ENCODE results near the gene UNC13A.

Gene UNC13A

DNA sequence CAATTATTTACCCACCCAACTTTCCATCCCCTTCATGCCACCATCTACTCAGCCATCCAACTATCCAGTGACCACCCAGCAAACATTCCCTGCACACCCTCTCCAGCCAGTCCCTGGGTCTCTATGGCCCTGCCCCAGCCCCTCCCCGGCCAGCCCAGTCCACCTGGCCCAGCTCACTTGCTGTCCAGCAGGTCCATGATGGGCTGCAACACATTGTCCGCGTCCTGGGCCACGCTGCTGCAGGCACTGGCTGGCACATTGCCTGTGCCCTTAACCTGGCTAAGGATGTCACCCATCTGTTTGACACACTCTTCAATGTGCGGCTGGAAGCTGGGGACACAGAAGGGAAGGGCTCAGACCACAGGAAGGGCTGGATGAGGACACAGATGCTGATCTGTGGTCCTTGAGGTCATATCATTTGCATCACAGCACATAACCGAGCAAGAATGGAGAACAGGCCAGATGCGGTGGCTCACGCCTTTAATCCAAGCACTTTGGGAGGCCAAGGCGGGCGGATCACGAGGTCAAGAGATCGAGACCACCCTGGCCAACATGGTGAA lies 61.6 kb downstream of the UNC13A start:
- no peak for DNase-seq (ENCODE audit: low read depth in 2 of 2)

DNA sequence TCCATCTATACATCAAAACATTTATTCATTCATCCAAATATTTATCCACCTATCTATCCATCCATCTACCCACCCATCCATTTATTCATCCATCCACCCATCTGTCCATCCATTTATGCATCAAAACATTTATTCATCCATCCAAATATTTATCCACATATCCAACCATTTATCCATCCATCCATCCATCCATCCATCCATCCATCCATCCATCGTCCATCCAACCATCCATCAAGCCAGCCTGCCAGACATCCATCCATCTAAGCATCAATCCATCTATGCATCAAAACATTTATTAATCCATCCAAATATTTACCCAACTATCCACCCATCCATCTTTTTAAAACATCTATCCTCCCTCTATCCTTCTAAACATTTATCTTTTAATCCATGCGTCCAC lies 62.2 kb downstream of the UNC13A start:
- DNase-seq (ENCODE audit: low read depth in 2 of 2): no peak

DNA sequence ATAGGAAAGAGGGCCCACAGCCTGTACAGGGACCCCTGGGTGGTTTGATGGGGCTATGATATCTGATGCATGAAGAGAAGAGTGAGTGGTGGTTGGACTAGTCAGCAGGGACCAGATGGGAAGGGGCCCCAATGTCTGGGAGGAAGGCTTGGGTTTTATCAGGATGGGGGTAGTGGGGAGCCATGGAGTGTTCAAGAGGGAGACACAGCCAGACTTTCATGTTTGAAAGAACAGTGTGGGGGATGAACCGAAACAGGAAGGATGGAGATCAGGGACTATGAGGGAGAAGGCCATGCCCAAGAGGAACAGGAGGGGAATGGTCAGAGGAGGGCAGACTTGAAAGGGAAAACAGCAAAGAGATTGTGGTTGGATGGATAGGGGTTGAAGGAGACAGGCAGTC lies 63.1 kb downstream of the UNC13A start:
- DNase-seq (ENCODE audit: low read depth in 2 of 2): no peak

DNA sequence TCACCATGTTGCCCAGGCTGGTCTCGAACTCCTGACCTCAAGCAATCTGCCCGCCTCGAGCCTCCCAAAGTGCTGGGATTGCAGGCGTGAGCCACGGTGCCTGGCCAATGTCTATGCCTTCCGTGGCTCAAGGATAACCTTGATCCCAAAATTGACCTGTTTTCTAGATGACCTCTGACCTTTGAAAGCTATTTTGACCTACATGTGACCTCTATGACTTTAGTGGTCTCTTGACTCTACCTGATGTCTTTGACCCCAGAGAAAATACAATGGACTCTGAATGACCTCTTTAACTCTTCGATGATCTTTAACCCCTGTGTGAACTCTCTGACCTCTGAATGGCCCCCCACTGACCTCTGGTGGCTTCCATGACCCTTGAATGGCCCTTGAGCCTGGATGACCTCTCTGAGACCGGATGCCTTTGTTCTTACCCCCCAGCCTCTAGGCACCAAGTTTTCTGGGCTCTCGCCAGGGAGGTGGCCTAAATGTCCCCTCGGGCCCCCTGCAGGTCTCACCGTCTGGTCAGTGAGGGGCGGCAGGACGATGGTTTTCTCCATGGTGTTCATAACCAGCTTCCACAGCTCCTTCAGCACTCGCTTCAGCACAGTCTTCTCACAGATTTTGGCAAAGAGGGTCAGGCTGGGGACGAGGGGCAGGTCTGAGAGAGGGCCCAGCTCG lies 63.7 kb downstream of the UNC13A start:
- DNase-seq (ENCODE audit: low read depth in 2 of 2): no peak

DNA sequence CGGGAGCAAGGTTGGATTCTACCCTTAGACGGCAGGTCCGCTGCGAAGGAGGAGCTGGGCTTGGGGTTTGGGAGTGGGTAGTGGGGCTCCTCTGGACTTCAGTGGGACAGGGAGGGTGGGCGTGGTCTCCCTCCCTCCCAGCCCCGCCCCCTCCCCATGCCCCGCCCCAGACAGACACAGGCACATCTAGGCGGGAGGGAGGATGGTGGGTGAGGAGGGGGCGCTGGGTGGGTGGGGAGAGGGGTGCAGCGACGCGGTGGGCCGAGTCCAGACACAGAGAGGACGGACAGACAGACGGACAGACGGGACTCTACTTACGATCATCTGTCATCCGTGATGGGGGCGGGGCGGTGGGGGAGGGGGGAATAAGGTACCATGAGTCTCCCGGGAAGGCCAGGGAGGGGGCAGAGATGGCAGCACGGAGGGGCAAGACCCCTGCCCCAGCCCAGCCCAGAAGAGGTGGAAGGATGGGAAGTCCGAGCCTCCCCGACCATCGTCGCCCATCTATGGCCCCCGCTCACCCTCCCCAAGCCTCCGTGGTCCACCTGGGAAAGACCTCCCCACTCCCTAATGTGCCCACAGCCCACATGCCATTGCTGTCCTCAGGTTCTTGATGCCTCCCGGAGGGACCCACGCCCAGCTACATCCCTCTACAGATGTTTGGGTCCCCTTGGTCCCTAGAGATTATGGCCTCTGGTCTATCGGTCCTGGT lies 64.8 kb downstream of the UNC13A start:
- no peak for DNase-seq (ENCODE audit: low read depth in 2 of 2)

DNA sequence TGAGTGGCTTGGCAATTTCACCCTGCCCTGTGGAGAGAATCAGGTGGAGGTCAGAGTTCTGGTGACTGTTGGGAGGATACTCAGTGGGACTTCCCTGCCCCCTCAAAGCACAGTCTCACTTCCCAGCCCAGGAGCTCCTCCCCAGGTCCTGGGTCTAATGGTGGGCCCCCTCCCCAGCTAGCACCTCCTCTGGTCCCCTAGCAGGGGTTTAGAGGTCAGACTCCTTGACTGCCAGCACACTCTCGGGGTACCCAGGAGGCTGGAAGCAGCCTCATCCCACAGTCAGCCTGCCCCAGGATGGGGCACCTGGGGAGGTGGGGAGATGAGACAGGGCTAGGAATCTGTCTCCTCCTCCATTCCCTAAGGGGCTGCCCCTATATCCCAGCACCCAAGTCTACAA lies 67.5 kb downstream of the UNC13A start:
- DNase-seq (ENCODE audit: low read depth in 2 of 2): no peak

DNA sequence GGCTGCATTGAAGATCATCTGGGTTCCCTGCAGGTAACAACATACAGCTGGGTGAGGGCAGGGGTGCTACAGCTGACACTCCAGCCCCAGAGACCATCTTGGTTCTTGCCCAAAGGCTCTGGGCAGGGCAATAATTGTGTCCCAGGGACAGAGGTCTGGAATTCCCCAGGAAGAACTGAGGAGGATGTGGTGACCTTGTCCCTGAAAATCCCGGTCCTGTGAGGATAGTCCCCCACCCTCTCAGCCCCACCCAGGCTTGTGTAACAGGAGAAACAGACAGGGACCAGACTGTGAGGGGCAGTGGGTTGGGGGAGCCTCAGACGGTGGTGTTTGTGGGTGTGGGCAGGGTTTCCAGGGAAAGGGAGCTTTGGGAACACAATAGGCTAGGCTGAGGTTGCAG lies 69.2 kb downstream of the UNC13A start:
- no peak for DNase-seq (ENCODE audit: low read depth in 2 of 2)

DNA sequence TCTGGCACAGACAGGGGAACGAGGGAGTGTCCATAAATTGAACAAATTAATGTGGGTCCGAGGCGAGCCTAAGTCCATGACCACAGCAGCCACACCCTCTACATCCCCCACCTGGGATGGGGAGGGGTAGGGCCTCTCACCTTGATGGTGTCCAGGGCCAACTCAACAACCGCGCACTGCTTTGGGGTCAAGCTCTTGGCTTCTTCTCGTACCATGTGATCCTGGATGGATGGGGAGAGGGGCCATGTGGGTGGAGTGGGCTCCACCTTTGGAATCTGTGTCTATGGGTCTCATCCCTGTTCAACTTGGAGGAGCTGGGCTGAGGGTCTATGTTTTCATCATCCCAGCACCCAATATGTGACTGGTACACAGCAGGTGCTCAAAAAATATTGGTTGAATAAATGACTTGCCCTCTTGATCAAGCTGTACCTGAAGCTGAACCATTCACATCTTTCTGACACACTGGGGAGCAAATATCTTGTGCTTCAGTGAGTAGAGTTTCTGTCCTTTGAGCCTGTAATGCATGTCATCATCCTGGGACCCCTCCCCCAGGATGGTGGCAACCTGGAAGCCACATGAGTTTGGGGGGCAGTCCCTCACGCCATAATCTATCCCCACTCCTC lies 69.8 kb downstream of the UNC13A start:
- no peak for DNase-seq (ENCODE audit: low read depth in 2 of 2)

DNA sequence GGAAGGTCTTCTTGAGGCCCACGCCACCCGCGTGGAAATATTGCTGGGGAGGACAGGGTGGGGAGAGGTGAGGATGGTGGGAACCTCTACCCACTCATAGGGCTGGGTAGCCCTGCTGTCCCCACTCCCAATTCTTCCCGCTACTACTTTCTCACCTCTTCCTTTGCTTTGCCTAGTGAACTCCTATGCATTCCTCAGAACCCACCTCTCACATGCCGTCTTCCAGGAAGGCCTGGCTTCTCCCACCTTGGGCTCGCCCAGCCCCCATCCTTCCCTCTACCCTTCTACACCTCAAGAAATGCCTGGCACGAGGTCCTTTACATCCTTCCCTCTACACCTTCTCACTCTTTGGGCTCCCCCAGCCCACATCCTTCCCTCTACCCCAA lies 70.4 kb downstream of the UNC13A start:
- DNase-seq (ENCODE audit: low read depth in 2 of 2): no peak

DNA sequence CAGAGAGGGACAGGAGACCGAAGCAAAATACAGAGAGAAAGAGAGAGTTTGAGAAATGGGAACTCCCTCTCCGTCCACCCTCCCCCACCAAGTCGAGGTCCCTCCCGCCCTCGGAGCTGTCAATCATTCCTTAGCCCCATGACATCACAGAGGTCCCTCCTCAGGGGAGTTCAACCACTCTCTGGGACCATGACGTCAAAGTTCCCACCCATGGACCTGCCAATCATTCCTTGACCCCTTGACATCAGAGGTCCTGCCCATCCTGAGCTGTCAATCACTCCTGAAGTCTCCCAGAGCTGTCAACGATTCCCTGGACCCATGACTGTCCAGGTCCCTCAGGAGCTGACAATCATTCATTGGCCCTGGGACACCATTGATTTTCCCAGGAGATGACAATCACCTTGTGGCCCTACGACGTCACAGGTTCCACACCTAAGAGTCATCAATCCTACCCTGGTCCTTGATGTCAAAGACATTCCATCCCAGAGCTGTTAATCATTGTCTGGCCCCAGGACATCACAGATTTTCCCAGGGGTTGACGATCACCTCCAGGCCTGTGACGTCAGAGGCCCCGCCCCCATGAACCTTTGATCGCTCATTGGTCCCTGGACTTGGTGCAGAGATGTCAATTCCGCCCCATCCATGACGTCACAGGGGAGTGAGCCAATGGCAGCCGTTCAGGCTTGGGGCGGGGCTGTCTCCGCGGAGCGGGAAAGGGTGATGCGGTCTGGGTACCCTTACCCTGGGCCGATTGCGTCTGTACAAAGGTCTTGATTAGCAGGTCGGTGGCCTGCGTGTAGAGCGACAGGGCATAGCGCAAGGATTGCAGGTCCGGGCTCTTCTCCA lies 71.0 kb downstream of the UNC13A start:
- no peak for DNase-seq (ENCODE audit: low read depth in 2 of 2)

DNA sequence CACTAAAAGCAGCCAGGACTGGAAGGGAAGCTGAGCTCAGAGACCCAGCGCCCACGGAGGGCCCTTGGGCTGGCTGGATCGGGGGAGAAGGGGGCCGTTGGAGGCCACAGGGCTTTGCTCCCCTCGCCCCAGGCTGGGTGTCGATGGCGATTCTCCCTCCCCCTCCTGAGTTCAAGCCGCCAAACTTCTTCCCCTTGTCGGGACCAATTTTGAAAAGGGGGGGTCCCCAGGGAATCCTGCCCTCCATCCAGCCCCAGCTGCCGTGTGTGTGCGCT lies 71.5 kb downstream of the UNC13A start:
- no peak for DNase-seq (ENCODE audit: low read depth in 2 of 2)

DNA sequence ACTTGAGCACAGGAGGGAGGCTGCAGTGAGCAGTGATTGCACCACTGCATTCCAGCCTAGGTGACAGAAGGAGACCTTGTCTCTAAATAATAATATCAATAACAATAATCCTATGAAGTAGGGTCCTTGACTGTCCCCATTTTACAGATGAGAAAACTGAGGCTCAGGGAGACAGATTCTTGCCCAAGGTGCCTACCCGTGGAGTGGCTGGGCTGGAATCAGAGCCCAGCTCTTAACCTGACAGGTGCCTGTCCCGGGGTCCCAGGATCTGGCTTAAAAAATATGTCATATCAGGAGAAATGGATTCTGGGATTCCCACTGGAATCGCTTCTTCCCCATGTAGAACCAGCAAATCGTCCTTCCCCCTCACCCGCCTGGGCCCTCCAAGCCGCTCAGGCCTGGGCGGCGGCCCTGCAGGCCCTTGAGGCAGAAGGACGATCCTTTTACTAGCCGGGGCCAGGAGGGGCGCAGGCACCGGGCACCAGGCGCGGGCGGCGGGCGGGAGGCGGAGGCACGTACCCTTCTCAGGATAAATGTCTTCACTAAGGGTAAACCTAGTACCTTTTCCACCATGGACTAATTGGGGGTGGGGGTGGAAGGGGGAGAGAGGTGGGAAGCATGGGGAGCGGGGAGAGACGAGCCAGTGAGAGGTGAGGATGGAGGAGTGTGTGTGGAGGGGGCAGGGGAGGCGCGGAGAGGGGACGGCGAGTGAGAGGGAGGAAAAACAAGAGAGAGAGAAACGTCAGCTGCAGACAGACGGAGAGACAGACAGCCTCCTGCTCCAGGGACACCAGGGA lies 72.1 kb downstream of the UNC13A start:
- no peak for DNase-seq (ENCODE audit: low read depth in 2 of 2)

DNA sequence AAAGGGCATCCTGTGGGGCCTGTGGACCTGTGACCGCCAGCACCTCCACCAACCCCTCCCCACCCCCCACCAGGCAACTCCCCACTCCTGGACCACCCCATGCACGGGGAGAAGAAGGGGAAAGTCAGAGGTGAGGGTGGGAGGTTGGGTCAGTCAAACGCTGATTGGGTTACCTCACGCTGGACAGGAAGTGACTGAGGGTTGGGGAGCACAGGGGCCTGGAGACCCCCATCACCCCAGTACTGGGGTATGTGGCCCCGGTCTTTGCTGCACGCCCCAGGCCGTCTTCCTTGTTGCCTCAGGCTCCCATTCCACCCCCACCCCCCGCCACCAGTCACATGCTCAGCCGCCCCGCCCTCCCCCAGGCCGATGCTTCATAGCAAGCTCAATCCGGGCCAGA lies 73.7 kb downstream of the UNC13A start:
- DNase-seq (ENCODE audit: low read depth in 2 of 2): no peak

DNA sequence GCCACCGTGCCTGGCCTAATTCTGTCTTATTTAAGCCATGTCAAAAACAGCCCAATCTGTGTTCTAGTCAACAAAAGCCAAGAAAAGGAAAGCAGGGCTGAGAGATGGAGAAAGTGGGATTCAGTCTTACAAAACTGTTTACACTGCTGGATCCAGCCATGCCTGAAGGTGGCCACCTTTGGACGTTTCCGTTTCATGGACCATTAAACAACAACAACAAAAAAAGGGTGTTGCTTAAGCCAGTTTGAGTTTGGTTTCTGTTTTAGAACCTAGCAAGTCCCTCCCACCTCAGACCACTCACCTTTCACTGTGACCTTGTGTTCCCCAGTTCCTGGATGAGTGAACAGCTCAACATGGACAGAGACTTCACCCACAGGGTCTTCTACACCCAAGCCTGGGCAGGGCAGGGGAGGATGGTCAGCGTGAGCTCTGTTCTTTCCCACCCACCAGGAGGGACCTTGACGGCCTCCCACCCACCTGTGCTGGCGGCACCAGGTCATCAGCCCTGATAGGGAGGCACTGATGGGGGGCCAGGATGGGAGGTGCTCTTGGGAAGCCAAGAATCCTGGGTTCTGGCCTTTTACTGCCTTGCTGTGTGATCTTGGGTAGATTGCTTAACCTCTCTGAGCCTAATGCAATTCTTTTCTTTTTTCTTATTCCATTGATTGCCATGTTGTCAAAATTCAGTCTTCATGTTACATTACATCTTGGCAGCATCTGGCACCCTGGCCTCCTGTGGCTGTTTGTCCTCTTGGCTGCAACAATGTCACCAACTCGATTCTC lies 76.5 kb downstream of the UNC13A start:
- DNase-seq (ENCODE audit: low read depth in 2 of 2): no peak

DNA sequence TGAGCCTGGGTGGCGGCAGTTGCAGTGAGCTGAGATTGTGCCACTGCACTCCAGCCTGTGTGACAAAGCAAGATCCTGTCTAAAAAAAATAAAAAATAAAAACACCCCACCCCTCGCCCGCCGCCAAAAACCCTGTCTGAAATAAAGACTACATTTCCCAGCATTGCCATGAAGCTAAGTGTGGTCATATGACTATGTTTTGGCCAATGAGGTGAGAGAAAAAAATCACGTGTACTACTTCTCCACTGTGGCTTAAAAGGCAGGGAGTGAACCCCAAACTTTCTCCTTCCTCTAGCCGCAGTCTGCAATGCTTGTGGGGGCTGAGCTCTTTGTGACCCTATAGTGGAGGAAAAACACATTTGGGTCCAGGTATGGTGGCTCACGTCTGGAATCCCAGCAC lies 77.8 kb downstream of the UNC13A start:
- DNase-seq (ENCODE audit: low read depth in 2 of 2): no peak

DNA sequence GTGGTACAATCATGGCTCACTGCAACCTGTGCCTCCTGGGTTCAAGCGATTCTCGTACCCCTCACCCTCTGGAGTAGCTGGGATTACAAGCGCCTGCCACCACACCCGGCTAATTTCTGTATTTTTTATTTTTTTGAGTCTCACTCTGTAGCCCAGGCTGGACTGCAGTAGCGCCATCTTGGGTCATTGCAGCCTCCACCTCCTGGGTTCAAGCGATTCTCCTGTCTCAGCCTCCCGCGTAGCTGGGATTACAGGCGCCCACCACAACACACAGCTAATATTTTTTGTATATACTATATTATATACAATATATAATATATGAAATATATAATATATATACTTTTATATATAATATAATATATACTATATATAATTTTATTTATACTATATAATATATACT lies 80.2 kb downstream of the UNC13A start:
- no peak for DNase-seq (ENCODE audit: low read depth in 2 of 2)

DNA sequence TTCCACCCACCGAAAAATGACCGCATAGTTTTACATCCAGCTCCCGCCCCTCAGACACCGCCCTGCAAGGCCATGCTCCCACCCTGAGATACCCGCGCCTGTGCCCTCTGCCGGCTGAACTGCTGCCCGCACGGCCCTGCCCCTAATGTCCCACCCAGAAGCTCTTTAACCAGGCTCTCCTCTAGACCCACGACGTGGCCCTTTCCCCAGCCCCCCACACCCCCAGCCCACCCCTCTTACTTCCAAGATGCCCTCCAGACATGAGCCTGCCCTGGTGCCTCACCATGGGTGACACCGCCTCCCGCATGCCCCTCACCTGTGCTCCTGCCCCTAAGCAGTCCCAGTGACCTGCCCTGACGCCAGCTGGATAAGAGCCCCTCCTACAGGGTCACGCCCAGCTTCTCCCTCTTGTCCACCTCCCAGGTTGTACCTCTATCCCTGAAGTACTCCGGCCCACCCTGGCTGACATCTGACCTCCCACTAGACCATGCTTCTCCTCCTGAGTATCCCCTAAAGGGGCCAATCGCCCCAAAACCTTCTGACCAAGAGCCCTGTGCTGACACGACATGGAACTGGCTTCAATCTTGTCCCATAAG lies 81.5 kb downstream of the UNC13A start:
- DNase-seq (ENCODE audit: low read depth in 2 of 2): no peak

DNA sequence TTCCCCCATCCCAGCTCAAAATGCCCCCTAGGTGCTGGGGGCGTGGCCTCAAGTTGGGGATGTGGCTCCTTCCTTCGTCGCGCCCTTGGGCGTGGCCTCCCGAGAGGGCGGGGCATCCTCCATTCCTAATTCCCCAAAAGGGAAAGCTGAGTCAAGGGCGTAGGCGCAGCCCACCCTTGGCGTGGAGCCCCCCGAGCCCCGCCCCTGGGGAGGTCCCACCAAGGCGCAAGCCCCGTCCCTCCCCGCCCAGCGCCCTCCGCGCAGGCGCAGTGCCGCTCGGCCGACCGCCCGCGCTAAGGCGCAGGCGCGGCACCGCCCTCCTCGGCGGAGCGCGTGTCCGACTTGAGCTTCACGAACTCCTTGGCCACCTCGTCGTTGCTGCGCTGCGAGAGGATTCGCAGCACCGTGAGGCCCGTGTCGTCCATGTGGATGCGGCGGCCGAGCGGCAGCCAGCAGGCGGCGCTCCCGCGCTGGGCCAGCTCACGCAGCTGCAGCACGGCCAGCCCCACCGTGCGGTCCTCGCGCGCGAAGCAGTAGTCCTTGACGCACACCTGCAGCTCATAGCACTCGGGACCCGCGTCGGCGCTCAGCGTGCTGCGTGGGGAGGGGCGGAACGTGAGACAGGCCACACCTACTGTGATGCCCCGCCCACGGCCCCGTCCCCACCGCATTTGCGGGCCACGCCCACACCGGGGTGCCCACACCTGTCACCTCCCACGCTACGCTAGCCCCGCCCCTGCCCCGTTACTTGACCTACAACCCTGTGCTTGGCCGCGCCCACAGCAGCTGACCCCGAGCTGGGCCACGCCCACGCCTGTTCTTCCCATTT lies 82.2 kb downstream of the UNC13A start:
- DNase-seq (ENCODE audit: low read depth in 2 of 2): peak; percentile 14 to 49

DNA sequence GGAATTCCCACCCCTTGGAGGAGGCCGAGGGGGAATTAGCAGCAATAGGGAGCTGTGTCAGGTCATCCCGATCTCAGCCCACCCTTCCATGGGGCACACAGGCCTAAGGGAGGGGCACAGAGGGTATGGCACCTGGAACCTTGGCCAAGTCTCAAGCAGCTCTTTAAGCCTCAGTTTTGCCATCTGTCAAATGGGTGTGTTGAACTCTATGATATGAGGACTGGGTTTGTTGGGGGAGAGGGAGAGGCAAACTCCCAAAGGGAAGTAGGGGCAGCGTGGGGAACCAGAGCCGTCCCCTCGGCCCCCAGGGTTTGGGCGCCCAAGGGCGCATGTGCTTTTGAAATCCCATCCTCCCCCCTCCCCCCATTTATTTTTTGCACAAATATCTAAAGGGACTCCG lies 83.0 kb downstream of the UNC13A start:
- no peak for DNase-seq (ENCODE audit: low read depth in 2 of 2)
